Type B pancreatic cell (in vitro differentiated cells): Measurements from ENCODE around the gene SHROOM3. TPM values are rescaled to one million over a fixed set of nuclear protein-coding genes. Genes with fewer than 3 reads are reported as not detected.

ENCODE experiments used
- DNase-seq: peaks from one replicate; pipeline ENCODE4 v3.0.0; 2021; ENCODE audit warnings: mixed read lengths; ENCODE audit not compliant: unreplicated experiment; ENCODE audit errors: extremely low spot score
- H3K27ac Mint-ChIP-seq: 2 replicates; pipeline ENCODE4 v1.8.0; 2021; ENCODE audit warnings: mild to moderate bottlenecking, mixed read lengths
- H3K27me3 Mint-ChIP-seq: 2 replicates; pipeline ENCODE4 v1.8.0; 2021; ENCODE audit warnings: mixed read lengths
- H3K36me3 Mint-ChIP-seq: 2 replicates; pipeline ENCODE4 v1.8.0; 2021; ENCODE audit warnings: mixed read lengths
- H3K4me1 Mint-ChIP-seq: one replicate; pipeline ENCODE4 v1.8.0; 2021; ENCODE audit warnings: mixed read lengths; ENCODE audit not compliant: unreplicated experiment
- H3K4me3 Mint-ChIP-seq: 2 replicates; pipeline ENCODE4 v1.8.0; 2021; ENCODE audit warnings: mild to moderate bottlenecking, mixed read lengths
- H3K9me3 Mint-ChIP-seq: 2 replicates; pipeline ENCODE4 v1.8.0; 2021; ENCODE audit warnings: mixed read lengths
- total RNA-seq: library from RNA; stranded (reverse); gene quantifications from 2 replicates; pipeline ENCODE4 v1.2.1, GENCODE V29; 2021; ENCODE audit warnings: low replicate concordance
- TF ChIP-seq, protein P1 (sequence below): fragments of 200-600 bp; sonication (generic); conservative IDR thresholded peaks from 2 replicates; pipeline ENCODE4 v1.5.0; 2021; ENCODE audit warnings: antibody characterized with exemption, mild to moderate bottlenecking

The SHROOM3 gene
- total RNA-seq, 1 donor from 2014 or later: 38.6 TPM

DNA sequence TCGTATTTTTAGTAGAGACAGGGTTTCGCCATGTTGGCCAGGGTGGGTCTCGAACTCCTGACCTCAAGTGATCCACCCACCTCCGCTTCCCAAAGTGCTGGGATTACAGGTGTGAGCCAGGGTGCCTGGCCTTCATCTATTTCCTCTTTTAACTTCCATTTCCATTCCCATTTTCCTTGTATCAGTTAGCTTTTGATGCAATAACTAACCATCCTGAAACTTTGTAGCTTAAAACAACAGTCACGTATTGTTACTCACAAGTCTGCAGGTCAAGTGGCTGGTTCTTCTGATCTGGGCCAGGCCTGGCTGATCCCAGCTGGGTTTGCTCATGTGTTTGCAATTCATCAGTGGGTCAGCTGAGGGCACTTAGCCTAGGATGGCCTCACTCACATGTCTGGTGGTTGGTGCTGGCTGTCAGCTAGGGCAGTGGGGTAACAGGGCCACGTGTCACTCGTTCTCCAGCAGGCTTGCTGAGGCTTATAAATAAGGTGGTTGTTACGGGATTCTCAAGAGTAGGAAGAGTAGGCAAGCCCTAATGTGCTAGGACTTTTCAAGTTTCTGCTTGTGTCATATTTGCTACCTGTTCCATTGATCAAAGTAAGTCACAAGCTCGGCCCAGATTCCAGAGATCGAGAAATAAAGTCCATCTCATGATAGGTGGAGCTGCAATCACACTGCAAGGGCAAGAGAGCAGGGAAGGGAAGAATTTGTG, 374.7 kb downstream of the SHROOM3 start:
- H3K9me3 Mint-ChIP-seq: peaks cover 5% of the 10 kb centered on the region
- peaks cover 16% of the 10 kb centered on the region for H3K36me3 Mint-ChIP-seq
- peak overlapping the region; percentile 40 for H3K27ac Mint-ChIP-seq
- no peak overlapping the region for H3K4me3 Mint-ChIP-seq
- TF ChIP-seq, protein P1, sequence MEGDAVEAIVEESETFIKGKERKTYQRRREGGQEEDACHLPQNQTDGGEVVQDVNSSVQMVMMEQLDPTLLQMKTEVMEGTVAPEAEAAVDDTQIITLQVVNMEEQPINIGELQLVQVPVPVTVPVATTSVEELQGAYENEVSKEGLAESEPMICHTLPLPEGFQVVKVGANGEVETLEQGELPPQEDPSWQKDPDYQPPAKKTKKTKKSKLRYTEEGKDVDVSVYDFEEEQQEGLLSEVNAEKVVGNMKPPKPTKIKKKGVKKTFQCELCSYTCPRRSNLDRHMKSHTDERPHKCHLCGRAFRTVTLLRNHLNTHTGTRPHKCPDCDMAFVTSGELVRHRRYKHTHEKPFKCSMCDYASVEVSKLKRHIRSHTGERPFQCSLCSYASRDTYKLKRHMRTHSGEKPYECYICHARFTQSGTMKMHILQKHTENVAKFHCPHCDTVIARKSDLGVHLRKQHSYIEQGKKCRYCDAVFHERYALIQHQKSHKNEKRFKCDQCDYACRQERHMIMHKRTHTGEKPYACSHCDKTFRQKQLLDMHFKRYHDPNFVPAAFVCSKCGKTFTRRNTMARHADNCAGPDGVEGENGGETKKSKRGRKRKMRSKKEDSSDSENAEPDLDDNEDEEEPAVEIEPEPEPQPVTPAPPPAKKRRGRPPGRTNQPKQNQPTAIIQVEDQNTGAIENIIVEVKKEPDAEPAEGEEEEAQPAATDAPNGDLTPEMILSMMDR: no peak
- H3K27me3 Mint-ChIP-seq: no peaks in the 10 kb centered on the region
- peaks cover 19% of the 10 kb centered on the region for H3K4me1 Mint-ChIP-seq
- no peak for DNase-seq

DNA sequence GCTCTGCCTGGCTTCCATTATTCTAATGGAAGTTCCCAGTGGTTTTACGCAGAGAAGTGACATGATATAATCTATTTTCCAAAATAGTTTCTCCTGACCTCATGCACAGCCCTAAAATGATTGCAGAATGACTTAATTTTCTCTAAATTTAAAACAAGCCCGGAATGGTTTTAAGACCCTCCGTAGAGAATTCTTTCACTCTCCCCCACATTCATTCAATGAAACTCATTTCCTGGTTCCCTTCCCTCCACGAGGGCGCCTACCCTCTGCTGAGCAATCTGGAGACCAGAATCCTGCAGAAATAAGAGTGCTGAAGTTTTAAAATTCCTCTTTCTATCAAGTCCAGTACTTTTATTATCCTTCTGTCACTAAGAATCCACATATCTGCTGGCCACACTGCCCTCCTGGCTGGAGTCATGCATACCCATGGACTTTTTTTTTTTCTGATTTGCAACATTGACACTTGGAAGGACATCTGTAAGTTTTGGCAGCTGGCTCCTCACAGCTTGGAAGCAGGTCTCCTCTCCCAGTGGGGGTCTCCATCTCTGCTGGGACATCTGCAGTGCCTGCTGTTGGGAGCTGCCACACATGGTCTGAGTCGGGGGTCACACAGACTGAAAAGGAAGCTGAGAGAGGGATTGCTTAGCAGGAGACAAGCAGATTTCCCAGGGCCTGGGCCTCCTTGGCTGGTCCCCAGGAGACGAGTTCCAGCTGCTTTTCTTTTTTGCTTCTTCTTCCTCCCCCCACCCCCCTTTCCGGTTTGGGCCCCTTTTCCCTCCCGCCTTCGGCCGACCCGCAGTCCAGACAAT, 376.8 kb downstream of the SHROOM3 start:
- TF ChIP-seq, protein P1: no peak
- H3K27me3 Mint-ChIP-seq: no peaks in the 10 kb centered on the region
- H3K4me1 Mint-ChIP-seq: peaks cover 18% of the 10 kb centered on the region
- H3K27ac Mint-ChIP-seq: peak overlapping the region; percentile 4
- H3K9me3 Mint-ChIP-seq: peaks cover 5% of the 10 kb centered on the region
- peaks cover 15% of the 10 kb centered on the region for H3K36me3 Mint-ChIP-seq
- no peak for DNase-seq
- peak overlapping the region; percentile 38 for H3K4me3 Mint-ChIP-seq

- TF ChIP-seq, protein P1: no peak
- Mint-ChIP-seq H3K27ac (no peak overlapping the region), H3K4me3 (no peak overlapping the region), H3K27me3 (no peaks in the 10 kb centered on the region), H3K36me3 (peaks cover 8% of the 10 kb centered on the region), H3K4me1 (peaks cover 18% of the 10 kb centered on the region), H3K9me3 (no peaks in the 10 kb centered on the region)
- DNase-seq: no peak
Observed at GRCh38 chr4:76813070-76813469, 378.0 kb downstream of the SHROOM3 start.

DNA sequence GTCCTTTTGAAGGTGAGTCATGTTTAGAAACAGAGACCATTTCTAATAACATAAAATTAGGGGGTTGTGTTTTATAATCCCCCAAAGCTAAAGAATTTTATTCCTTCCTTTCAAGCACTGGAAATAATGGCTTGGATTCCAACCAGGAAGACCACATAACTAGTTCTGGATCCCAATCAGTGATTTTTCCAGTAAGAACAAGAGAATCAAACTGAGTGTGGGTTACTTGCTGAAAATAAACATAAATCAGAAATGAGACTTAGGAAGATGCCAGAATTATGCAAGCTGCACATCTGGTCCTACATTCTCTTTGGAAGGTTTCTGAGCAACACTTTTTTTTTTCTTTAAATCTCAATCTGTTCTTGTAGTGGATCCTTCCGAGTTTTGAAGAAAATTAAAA, 386.6 kb downstream of the SHROOM3 start:
- H3K27me3 Mint-ChIP-seq: no peaks in the 10 kb centered on the region
- no peak overlapping the region for H3K27ac Mint-ChIP-seq
- H3K4me1 Mint-ChIP-seq: peaks cover 5% of the 10 kb centered on the region
- no peak for DNase-seq
- no peaks in the 10 kb centered on the region for H3K36me3 Mint-ChIP-seq
- TF ChIP-seq, protein P1: no peak
- no peaks in the 10 kb centered on the region for H3K9me3 Mint-ChIP-seq
- no peak overlapping the region for H3K4me3 Mint-ChIP-seq

DNA sequence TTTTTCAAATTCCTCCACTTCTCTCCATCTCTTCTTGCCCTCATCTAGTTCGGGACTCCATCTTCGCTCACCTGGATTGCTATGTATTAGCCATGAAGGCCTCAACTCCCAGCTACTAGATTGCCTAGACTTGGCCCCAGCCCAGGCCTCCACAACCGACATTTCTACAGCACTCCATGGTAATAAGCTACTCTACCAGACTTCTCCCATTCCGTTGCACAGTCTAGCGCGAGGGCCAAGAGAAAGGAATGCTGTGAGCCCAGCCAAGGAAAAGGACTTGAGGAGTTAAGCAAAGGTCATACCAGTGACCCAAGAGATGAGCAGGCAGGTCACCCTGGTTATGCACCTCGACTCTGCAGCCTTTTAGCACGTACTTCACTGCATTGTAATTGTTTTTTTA, 387.3 kb downstream of the SHROOM3 start:
- Mint-ChIP-seq H3K27ac (no peak overlapping the region), H3K4me3 (no peak overlapping the region), H3K36me3 (no peaks in the 10 kb centered on the region), H3K9me3 (no peaks in the 10 kb centered on the region), H3K4me1 (peaks cover 5% of the 10 kb centered on the region), H3K27me3 (no peaks in the 10 kb centered on the region)
- TF ChIP-seq, protein P1: no peak
- DNase-seq: no peak
